Smooth muscle cell (in vitro differentiated cells): ENCODE data around the gene ATF7IP2. TPM values are rescaled to one million over a fixed set of nuclear protein-coding genes. Genes with fewer than 3 reads are reported as not detected.
"Not testable (repeated sequence)": the region's sequence is repeated elsewhere in the genome, so short reads cannot be mapped to it uniquely, and the experiment has no call there.

Experiments
- DNase-seq: peaks from one replicate; lab custom pipeline; 2025; ENCODE audit not compliant: unreplicated experiment; lab: John Stamatoyannopoulos, UW
- H2AFZ ChIP-seq: fragments of 200-600 bp; sonication (generic); 2 replicates; pipeline ENCODE4 v1.6.0; 2016; ENCODE audit warnings: antibody characterized with exemption, low read depth, mild to moderate bottlenecking
- H3F3A ChIP-seq: fragments of 200-600 bp; sonication (generic); 2 replicates; pipeline ENCODE4 v1.6.0; 2017; ENCODE audit warnings: antibody characterized with exemption, low read depth
- H3K27ac ChIP-seq: fragments of 200-600 bp; sonication (generic); 2 replicates; pipeline ENCODE4 v1.5.1; 2016; ENCODE audit warnings: low read depth, mild to moderate bottlenecking
- H3K27me3 ChIP-seq: fragments of 200-600 bp; sonication (generic); 2 replicates; pipeline ENCODE4 v1.6.1; 2016; ENCODE audit warnings: low read depth, mild to moderate bottlenecking
- H3K36me3 ChIP-seq: fragments of 200-600 bp; sonication (generic); 2 replicates; pipeline ENCODE4 v1.5.1; 2016; ENCODE audit warnings: low read depth
- H3K4me1 ChIP-seq: fragments of 200-600 bp; sonication (generic); 2 replicates; pipeline ENCODE4 v1.5.1; 2016; ENCODE audit warnings: low read depth
- H3K4me2 ChIP-seq: fragments of 200-600 bp; sonication (generic); 2 replicates; pipeline ENCODE4 v1.6.0; 2016; ENCODE audit warnings: mild to moderate bottlenecking
- H3K4me3 ChIP-seq: fragments of 200-600 bp; sonication (generic); 2 replicates; pipeline ENCODE4 v1.5.1; 2016; ENCODE audit warnings: mild to moderate bottlenecking
- H3K79me2 ChIP-seq: fragments of 200-600 bp; sonication (generic); 2 replicates; pipeline ENCODE4 v1.6.0; 2016; ENCODE audit warnings: low read depth, mild to moderate bottlenecking
- H3K9ac ChIP-seq: fragments of 200-600 bp; sonication (generic); 2 replicates; pipeline ENCODE4 v1.6.0; 2016; ENCODE audit warnings: low read depth
- H3K9me3 ChIP-seq: fragments of 200-600 bp; sonication (generic); replicated peaks from 2 replicates; pipeline ENCODE4 v1.5.1; 2016; ENCODE audit warnings: low read depth
- H4K20me1 ChIP-seq: fragments of 200-600 bp; sonication (generic); 2 replicates; pipeline ENCODE4 v1.6.0; 2016; ENCODE audit warnings: low read depth
- WGBS: methylation state at CpG from one replicate; pipeline ENCODE4 v1.1.7; 2016; ENCODE audit warnings: low lambda C conversion rate; 5-methylcytosine and 5-hydroxymethylcytosine counted together
- polyA plus RNA-seq: library from polyadenylated mRNA; unstranded; fragments of >200 nt; fragmentation: Nextera tagmentation; extraction: Ambion mirVana; gene quantifications from 2 replicates; pipeline ENCODE4 v1.2.1, GENCODE V29; 2016
- total RNA-seq: library from RNA; depleted of rRNA; stranded (reverse); fragments of >200 nt; gene quantifications from 2 replicates; pipeline ENCODE4 v1.2.3, GENCODE V29; 2014
- TF ChIP-seq, protein P1 (sequence below): fragments of 200-600 bp; sonication (generic); IDR thresholded peaks from 2 replicates; pipeline ENCODE4 v1.5.1; 2017; ENCODE audit warnings: borderline replicate concordance, mild to moderate bottlenecking, antibody characterized with exemption; ENCODE audit not compliant: insufficient read depth, poor library complexity, severe bottlenecking

The ATF7IP2 gene
- total and polyA plus RNA-seq, 2 experiments from 2014 or later: 4.3 to 4.7 TPM

DNA sequence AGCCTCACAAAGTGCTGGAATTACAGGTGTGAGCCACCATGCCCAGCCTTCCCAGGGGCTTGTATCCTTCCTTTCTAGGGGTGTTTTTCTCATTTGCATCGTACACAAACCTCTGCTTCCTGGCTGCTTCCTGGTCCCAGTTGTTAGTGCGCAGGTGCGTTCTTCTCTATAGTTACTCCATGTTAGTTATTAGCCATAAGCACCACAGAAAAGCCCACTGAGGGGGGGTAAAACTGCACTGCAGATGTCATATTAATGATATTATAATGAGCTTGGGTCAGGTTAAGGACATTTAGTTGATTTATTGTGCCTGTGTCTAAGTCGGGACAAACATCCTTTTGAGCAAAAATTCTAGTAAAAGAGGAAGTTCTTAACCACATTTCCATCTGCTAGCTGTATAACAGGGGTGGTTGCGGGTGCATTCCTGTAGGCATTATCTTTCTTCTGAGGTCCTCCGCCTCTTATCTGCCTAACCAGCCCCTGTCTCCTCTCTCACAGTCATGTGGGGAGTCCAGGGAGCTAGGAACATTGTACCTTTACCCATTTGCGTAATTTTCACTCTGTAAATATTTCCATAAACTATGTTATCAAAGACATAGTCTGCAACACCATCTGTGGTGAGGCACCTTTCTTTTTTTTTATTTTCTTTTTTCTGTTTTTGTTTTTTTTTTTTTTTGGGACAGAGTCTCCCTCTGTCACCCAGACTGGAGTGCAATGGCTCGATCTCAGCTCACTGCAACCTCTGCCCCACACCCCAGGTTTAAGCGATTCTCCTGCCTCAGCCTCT, 23.6 kb upstream of the ATF7IP2 start:
- 88% methylated on average over 9 of the region's 9 CpGs for WGBS
- H3K27me3 ChIP-seq: no peaks in the 10 kb centered on the region

DNA sequence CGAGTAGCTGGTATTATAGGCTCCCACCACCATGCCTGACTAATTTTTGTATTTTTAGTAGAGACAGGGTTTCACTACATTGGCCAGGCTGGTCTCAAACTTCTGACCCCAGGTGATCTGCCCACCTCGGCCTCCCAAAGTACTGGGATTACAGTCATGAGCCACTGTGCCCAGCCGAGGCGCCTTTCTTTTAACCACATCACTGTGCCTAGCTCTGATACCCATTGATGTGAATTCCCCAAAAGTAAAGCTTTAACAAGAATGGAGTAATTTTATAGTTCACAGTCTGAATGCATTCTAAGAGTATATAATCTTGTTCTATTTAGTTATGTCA, 23.0 kb upstream of the ATF7IP2 start:
- DNase-seq, H3K9ac ChIP-seq, H4K20me1 ChIP-seq, H3F3A ChIP-seq, H3K27me3 ChIP-seq, H3K36me3 ChIP-seq, H3K4me1 ChIP-seq, H3K4me3 ChIP-seq, H2AFZ ChIP-seq, H3K27ac ChIP-seq, H3K4me2 ChIP-seq, H3K79me2 ChIP-seq, H3K9me3 ChIP-seq: not testable (repeated sequence)
- 89% methylated on average over 4 of the region's 4 CpGs for WGBS

More for the DNA sequence above, 23.6 kb upstream of the ATF7IP2 start:
- Histone ChIP-seq H3K27ac (no peak overlapping the region), H2AFZ (no peak overlapping the region), H4K20me1 (no peaks in the 10 kb centered on the region), H3K36me3 (no peaks in the 10 kb centered on the region), H3K9me3 (no peaks in the 10 kb centered on the region), H3K4me3 (no peak overlapping the region), H3F3A (no peaks in the 10 kb centered on the region), H3K4me1 (no peaks in the 10 kb centered on the region), H3K79me2 (no peaks in the 10 kb centered on the region), H3K9ac (no peak overlapping the region), H3K4me2 (no peak overlapping the region)
- no peak for DNase-seq
- TF ChIP-seq, protein P1, sequence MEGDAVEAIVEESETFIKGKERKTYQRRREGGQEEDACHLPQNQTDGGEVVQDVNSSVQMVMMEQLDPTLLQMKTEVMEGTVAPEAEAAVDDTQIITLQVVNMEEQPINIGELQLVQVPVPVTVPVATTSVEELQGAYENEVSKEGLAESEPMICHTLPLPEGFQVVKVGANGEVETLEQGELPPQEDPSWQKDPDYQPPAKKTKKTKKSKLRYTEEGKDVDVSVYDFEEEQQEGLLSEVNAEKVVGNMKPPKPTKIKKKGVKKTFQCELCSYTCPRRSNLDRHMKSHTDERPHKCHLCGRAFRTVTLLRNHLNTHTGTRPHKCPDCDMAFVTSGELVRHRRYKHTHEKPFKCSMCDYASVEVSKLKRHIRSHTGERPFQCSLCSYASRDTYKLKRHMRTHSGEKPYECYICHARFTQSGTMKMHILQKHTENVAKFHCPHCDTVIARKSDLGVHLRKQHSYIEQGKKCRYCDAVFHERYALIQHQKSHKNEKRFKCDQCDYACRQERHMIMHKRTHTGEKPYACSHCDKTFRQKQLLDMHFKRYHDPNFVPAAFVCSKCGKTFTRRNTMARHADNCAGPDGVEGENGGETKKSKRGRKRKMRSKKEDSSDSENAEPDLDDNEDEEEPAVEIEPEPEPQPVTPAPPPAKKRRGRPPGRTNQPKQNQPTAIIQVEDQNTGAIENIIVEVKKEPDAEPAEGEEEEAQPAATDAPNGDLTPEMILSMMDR: no peak

DNA sequence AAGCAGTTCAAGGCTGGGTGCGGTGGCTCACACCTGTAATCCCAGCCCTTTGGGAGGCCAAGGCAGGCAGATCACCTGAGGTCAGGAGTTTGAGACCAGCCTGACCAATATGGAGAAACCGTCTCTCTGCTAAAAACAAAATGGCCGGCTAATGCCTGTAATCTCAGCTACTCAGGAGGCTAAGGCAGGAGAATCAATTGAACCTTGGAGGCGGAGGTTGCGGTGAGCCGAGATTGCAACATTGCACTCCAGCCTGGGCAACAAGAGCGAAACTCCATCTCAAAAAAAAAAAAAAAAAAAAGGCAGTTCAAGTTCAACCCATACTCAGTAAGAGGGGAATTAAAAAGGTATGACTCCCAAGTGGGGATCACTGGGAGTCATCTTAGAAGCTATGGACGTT, 19.2 kb upstream of the ATF7IP2 start:
- not testable (repeated sequence) for H3K27ac ChIP-seq, H4K20me1 ChIP-seq, H3F3A ChIP-seq, H3K4me3 ChIP-seq, DNase-seq, H3K4me2 ChIP-seq, H3K79me2 ChIP-seq, H3K4me1 ChIP-seq, H2AFZ ChIP-seq, H3K9me3 ChIP-seq, H3K9ac ChIP-seq, H3K27me3 ChIP-seq, H3K36me3 ChIP-seq
- WGBS: 96% methylated on average over 8 of the region's 8 CpGs

DNA sequence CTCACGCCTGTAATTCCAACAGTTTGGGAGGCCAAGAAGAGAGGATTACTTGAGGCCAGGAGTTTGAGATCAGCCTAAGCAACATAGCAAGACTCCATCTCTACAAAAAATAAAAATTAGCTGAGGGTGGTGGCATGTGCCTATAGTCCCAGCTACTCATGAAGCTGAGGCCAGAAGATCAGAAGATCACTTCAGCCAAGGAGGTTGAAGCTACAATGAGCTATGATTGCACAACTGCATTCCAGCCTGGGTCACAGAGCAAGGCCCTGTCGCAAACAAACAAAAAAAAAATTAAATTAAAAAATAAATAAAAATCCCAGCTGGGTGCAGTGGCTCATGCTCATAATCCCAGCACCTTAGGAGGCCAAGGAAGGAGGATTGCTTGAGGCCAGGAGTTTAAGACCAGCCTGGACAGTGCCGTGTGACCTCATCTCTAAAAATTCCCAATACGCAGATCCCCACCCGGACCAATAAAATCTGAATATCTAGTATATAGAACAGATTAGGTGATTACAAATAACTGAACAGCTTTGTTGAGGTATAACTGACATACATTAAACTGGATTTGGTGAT, 18.2 kb upstream of the ATF7IP2 start:
- TF ChIP-seq, protein P1: no peak
- H4K20me1 ChIP-seq: no peaks in the 10 kb centered on the region
- H3K27ac ChIP-seq: no peak overlapping the region
- H2AFZ ChIP-seq: no peak overlapping the region
- H3K4me3 ChIP-seq: no peak overlapping the region
- DNase-seq: no peak
- H3K9ac ChIP-seq: no peak overlapping the region
- H3K4me1 ChIP-seq: no peaks in the 10 kb centered on the region
- H3F3A ChIP-seq: no peaks in the 10 kb centered on the region
- WGBS: 90% methylated on average over 5 of the region's 5 CpGs
- H3K27me3 ChIP-seq: no peaks in the 10 kb centered on the region
- H3K4me2 ChIP-seq: no peak overlapping the region
- H3K79me2 ChIP-seq: no peaks in the 10 kb centered on the region
- no peaks in the 10 kb centered on the region for H3K9me3 ChIP-seq
- H3K36me3 ChIP-seq: no peaks in the 10 kb centered on the region
